HEK293 (cell line): Measurements from ENCODE around the gene PLCB1.

ENCODE experiments used
- CTCF ChIA-PET: fragments of 350-600 bp; formaldehyde crosslinking; extraction: SDS; loops from one replicate; lab custom pipeline; 2021; ENCODE audit warnings: antibody characterized with exemption; lab: Yijun Ruan, JAX
- POLR2A ChIA-PET: fragments of 300-600 bp; formaldehyde crosslinking; extraction: SDS; loops from one replicate; lab custom pipeline; 2020; ENCODE audit warnings: antibody characterized with exemption, inconsistent platforms; lab: Yijun Ruan, JAX
- H3K27ac ChIP-seq: fragments of 200-500 bp; sonication (Bioruptor generic); 2 replicates; pipeline ENCODE4 v1.5.1; 2014; ENCODE audit warnings: low read depth, low read length, control low read depth, inconsistent platforms; ENCODE audit errors: extremely low read depth
- H3K36me3 ChIP-seq, 2 experiments: fragments of 200-500 bp in 1 of 2; sonication (Bioruptor generic) in 1 of 2; 1 replicate in 1 of 2; 2 replicates in 1 of 2; pipeline ENCODE4 v1.5.1; 2014 to 2017; ENCODE audit warnings: inconsistent platforms in 2 of 2, low read length in 2 of 2; ENCODE audit not compliant: control insufficient read depth in 2 of 2, insufficient read depth in 1 of 2
- H3K4me1 ChIP-seq: fragments of 200-500 bp; sonication (Bioruptor generic); 2 replicates; pipeline ENCODE4 v1.5.1; 2014; ENCODE audit warnings: mild to moderate bottlenecking, low read length, inconsistent platforms; ENCODE audit not compliant: control insufficient read depth, insufficient read depth
- H3K4me3 ChIP-seq: 2 replicates; pipeline ENCODE4 v1.5.1; 2011; ENCODE audit warnings: low read depth, mild to moderate bottlenecking, control low read depth, low read length, moderate library complexity
- H3K9me3 ChIP-seq: fragments of 200-500 bp; sonication (Bioruptor generic); 2 replicates; pipeline ENCODE4 v1.5.1; 2014; ENCODE audit warnings: low read depth, low read length, inconsistent platforms; ENCODE audit not compliant: control insufficient read depth, insufficient read depth
- BCL11A ChIP-seq: fragments of 450-650 bp; formaldehyde crosslinking; IDR thresholded peaks from 2 replicates; pipeline ENCODE4 v1.5.1; 2016; ENCODE audit warnings: low read depth, missing biosample characterization, missing genetic modification characterization
- BCL11B ChIP-seq: fragments of 450-650 bp; formaldehyde crosslinking; IDR thresholded peaks from 2 replicates; pipeline ENCODE4 v1.5.1; 2016; ENCODE audit warnings: low read depth, missing biosample characterization, missing genetic modification characterization
- BCL6B ChIP-seq: fragments of 450-650 bp; formaldehyde crosslinking; IDR thresholded peaks from 2 replicates; pipeline ENCODE4 v1.5.1; 2017; ENCODE audit warnings: missing biosample characterization, missing genetic modification characterization
- HOXD13 ChIP-seq: sonication (generic); formaldehyde crosslinking; IDR thresholded peaks from 2 replicates; pipeline ENCODE4 v1.8.0; 2022; ENCODE audit warnings: missing genetic modification reagents, borderline replicate concordance
- MEIS1 ChIP-seq: sonication (generic); formaldehyde crosslinking; IDR thresholded peaks from 2 replicates; pipeline ENCODE4 v1.8.1; 2022; ENCODE audit warnings: missing genetic modification reagents, mild to moderate bottlenecking, borderline replicate concordance
- MYNN ChIP-seq: fragments of 450-650 bp; formaldehyde crosslinking; IDR thresholded peaks from 2 replicates; pipeline ENCODE4 v1.5.1; 2016; ENCODE audit warnings: missing biosample characterization, missing genetic modification characterization, borderline replicate concordance
- TCF7L2 ChIP-seq: IDR thresholded peaks from 2 replicates; pipeline ENCODE4 v1.6.1; 2011; ENCODE audit warnings: low read depth, mild to moderate bottlenecking, inconsistent platforms, low read length, moderate library complexity, borderline replicate concordance
- YY2 ChIP-seq: fragments of 450-650 bp; formaldehyde crosslinking; IDR thresholded peaks from 2 replicates; pipeline ENCODE4 v1.5.1; 2016; ENCODE audit warnings: missing biosample characterization, missing genetic modification characterization
- ZNF140 ChIP-seq: fragments of 450-650 bp; formaldehyde crosslinking; IDR thresholded peaks from 2 replicates; pipeline ENCODE4 v1.5.1; 2016; ENCODE audit warnings: missing biosample characterization, missing genetic modification characterization
- ZNF175 ChIP-seq: fragments of 450-650 bp; formaldehyde crosslinking; IDR thresholded peaks from 2 replicates; pipeline ENCODE4 v1.5.1; 2016; ENCODE audit warnings: missing biosample characterization, missing genetic modification characterization
- ZNF221 ChIP-seq: fragments of 450-650 bp; formaldehyde crosslinking; IDR thresholded peaks from 2 replicates; pipeline ENCODE4 v1.5.1; 2017; ENCODE audit warnings: missing biosample characterization, missing genetic modification characterization, borderline replicate concordance
- ZNF266 ChIP-seq: fragments of 450-650 bp; formaldehyde crosslinking; IDR thresholded peaks from 2 replicates; pipeline ENCODE4 v1.5.1; 2016; ENCODE audit warnings: missing biosample characterization, missing genetic modification characterization, low read depth
- ZNF280D ChIP-seq: fragments of 450-650 bp; formaldehyde crosslinking; IDR thresholded peaks from 2 replicates; pipeline ENCODE4 v1.5.1; 2016; ENCODE audit warnings: missing biosample characterization, missing genetic modification characterization
- ZNF292 ChIP-seq: fragments of 450-650 bp; formaldehyde crosslinking; IDR thresholded peaks from 2 replicates; pipeline ENCODE4 v1.5.1; 2016; ENCODE audit warnings: low read depth, missing biosample characterization, missing genetic modification characterization, borderline replicate concordance
- ZNF394 ChIP-seq: fragments of 450-650 bp; formaldehyde crosslinking; IDR thresholded peaks from 2 replicates; pipeline ENCODE4 v1.5.1; 2016; ENCODE audit warnings: missing biosample characterization, missing genetic modification characterization, mild to moderate bottlenecking, moderate library complexity, borderline replicate concordance
- ZNF398 ChIP-seq: fragments of 450-650 bp; formaldehyde crosslinking; IDR thresholded peaks from 2 replicates; pipeline ENCODE4 v1.5.1; 2017; ENCODE audit warnings: missing biosample characterization, missing genetic modification characterization
- ZNF416 ChIP-seq: fragments of 450-650 bp; formaldehyde crosslinking; IDR thresholded peaks from 2 replicates; pipeline ENCODE4 v1.5.1; 2016; ENCODE audit warnings: missing biosample characterization, missing genetic modification characterization
- ZNF426 ChIP-seq: fragments of 450-650 bp; formaldehyde crosslinking; IDR thresholded peaks from 2 replicates; pipeline ENCODE4 v1.5.1; 2017; ENCODE audit warnings: missing biosample characterization, missing genetic modification characterization, mild to moderate bottlenecking, inconsistent platforms, moderate library complexity
- ZNF501 ChIP-seq: fragments of 450-650 bp; formaldehyde crosslinking; IDR thresholded peaks from 2 replicates; pipeline ENCODE4 v1.5.1; 2016; ENCODE audit warnings: missing biosample characterization, missing genetic modification characterization
- ZNF513 ChIP-seq: fragments of 450-650 bp; IDR thresholded peaks from 2 replicates; pipeline ENCODE4 v1.5.1; 2018; ENCODE audit warnings: missing biosample characterization, missing genetic modification characterization
- ZNF555 ChIP-seq: fragments of 450-650 bp; formaldehyde crosslinking; conservative IDR thresholded peaks from 2 replicates; pipeline ENCODE4 v1.5.1; 2017; ENCODE audit warnings: missing biosample characterization, mild to moderate bottlenecking, missing genetic modification characterization, inconsistent platforms
- ZNF626 ChIP-seq: fragments of 450-650 bp; sonication (Bioruptor Pico); formaldehyde crosslinking; IDR thresholded peaks from 2 replicates; pipeline ENCODE4 v1.5.1; 2018; ENCODE audit warnings: missing biosample characterization, missing genetic modification characterization, inconsistent platforms
- ZNF785 ChIP-seq: fragments of 450-650 bp; formaldehyde crosslinking; IDR thresholded peaks from 2 replicates; pipeline ENCODE4 v1.5.1; 2016; ENCODE audit warnings: missing biosample characterization, missing genetic modification characterization
- ZSCAN5A ChIP-seq: fragments of 450-650 bp; formaldehyde crosslinking; IDR thresholded peaks from 2 replicates; pipeline ENCODE4 v1.5.1; 2016; ENCODE audit warnings: missing biosample characterization, missing genetic modification characterization

Gene PLCB1

GRCh38 chr20:8530022-8530421 is 398.0 kb downstream of the PLCB1 start (continued):
- TF ChIP-seq ZNF555 (tag by site-specific recombination) (no peak), MYNN (tag by site-specific recombination) (no peak), BCL11B (tag by site-specific recombination) (no peak), ZNF280D (tag by site-specific recombination) (no peak), HOXD13 (no peak), ZNF175 (tag by site-specific recombination) (no peak), BCL6B (no peak), ZNF785 (tag by site-specific recombination) (no peak)

- Histone ChIP-seq H3K4me3 (no peak overlapping the region), H3K4me1 (no peaks in the 10 kb centered on the region), H3K9me3 (no peaks in the 10 kb centered on the region), H3K36me3 (no peaks in the 10 kb centered on the region), H3K27ac (no peak overlapping the region)
- ChIA-PET POLR2A (no interaction called here), CTCF (no interaction called here)
- TF ChIP-seq ZNF513 (tag by site-specific recombination) = no peak
- TF ChIP-seq ZNF292 (tag by site-specific recombination) = no peak
- TF ChIP-seq ZNF416 (tag by site-specific recombination) = no peak
- no peak for TF ChIP-seq ZNF626
- no peak for TF ChIP-seq ZNF394 (tag by site-specific recombination)
- TF ChIP-seq ZNF221 = no peak
- no peak for TF ChIP-seq ZSCAN5A (tag by site-specific recombination)
- no peak for TF ChIP-seq YY2 (tag by site-specific recombination)
- TF ChIP-seq MEIS1 (CRISPR knock-in tag) = no peak
- TF ChIP-seq TCF7L2 = no peak
- TF ChIP-seq ZNF426 (tag by site-specific recombination) = no peak
- TF ChIP-seq ZNF501 (tag by site-specific recombination) = no peak
- TF ChIP-seq ZNF266 (tag by site-specific recombination) = no peak
- no peak for TF ChIP-seq BCL11A (tag by site-specific recombination)
- TF ChIP-seq ZNF398 = no peak
- no peak for TF ChIP-seq ZNF140 (tag by site-specific recombination)
These were observed 400.1 kb downstream of the PLCB1 start for GRCh38 chr20:8532169-8532568.
